ENCODE results near the gene SV2B. TPM values are rescaled to one million over a fixed set of nuclear protein-coding genes. Genes with fewer than 3 reads are reported as not detected.

SV2B gene
- total RNA-seq, 1 experiment from 2014 or later = 1.4 TPM

DNA sequence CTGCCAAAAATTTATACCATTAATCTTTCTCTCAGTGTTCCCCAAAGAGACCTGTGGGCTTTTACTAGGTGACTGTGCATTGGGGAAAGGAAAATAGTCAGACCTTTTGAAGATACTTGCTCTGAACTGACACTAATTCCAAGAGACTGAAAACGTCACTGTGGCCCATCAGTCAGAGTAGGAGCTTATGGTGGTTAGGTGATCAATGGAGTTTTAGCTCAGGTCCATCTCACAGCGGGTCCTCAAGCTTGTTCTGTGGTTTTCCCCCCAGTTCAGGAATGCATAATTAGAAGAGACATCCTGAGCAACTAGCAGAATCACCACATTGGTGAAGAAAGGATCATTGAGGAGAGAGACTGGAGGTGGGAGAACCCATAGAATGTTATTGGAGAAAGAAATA lies 134.7 kb downstream of the SV2B start:
- no peak overlapping the region for H3K27ac Mint-ChIP-seq
- H3K9me3 Mint-ChIP-seq = peaks cover 4% of the 10 kb centered on the region
- ChIA-PET POLR2A (no interaction called here), CTCF (interaction anchor here (0.7 to 1.9 kb wide), 10 partner anchors 10 to 185 kb away, joined by 3 to 15 read pairs (median 7); partner anchors contain the start of gene SV2B)
- TF ChIP-seq SMAD4 (CRISPR knock-in tag; IDR thresholded peaks at IDR 0.05) (no peak), ESRRA (CRISPR knock-in tag; IDR thresholded peaks at IDR 0.05; ENCODE audit: borderline replicate concordance) (no peak), SP1 (CRISPR knock-in tag; conservative IDR thresholded peaks at IDR 0.05) (no peak), HMGA2 (CRISPR knock-in tag; IDR thresholded peaks at IDR 0.05) (no peak), GABPB1 (CRISPR knock-in tag; IDR thresholded peaks at IDR 0.05) (no peak), FOXJ3 (CRISPR knock-in tag; IDR thresholded peaks at IDR 0.05; ENCODE audit: borderline replicate concordance) (no peak), NR1H2 (CRISPR knock-in tag; IDR thresholded peaks at IDR 0.05) (no peak), AFF4 (CRISPR knock-in tag; IDR thresholded peaks at IDR 0.05; ENCODE audit: borderline replicate concordance) (no peak), ZNF138 (CRISPR knock-in tag; conservative IDR thresholded peaks at IDR 0.05) (no peak), IRF2 (CRISPR knock-in tag; IDR thresholded peaks at IDR 0.05; ENCODE audit: borderline replicate concordance, low read depth) (no peak), E2F1 (CRISPR knock-in tag; IDR thresholded peaks at IDR 0.05) (no peak), ZBTB21 (CRISPR knock-in tag; IDR thresholded peaks at IDR 0.05; ENCODE audit: borderline replicate concordance) (no peak)
- TF ChIP-seq, protein P1, sequence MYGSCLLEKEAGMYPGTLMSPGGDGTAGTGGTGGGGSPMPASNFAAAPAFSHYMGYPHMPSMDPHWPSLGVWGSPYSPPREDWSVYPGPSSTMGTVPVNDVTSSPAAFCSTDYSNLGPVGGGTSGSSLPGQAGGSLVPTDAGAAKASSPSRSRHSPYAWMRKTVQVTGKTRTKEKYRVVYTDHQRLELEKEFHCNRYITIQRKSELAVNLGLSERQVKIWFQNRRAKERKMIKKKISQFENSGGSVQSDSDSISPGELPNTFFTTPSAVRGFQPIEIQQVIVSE (CRISPR knock-in tag; IDR thresholded peaks at IDR 0.05; ENCODE audit: borderline replicate concordance) = no peak
- H3K27me3 Mint-ChIP-seq (ENCODE audit: low read depth) = no peaks in the 10 kb centered on the region
- DNase-seq (ENCODE audit: low spot score) (no peak), ATAC-seq (no peak)
- no peak overlapping the region for H3K4me3 Mint-ChIP-seq
- no peaks in the 10 kb centered on the region for H3K4me1 Mint-ChIP-seq
- H3K36me3 Mint-ChIP-seq = no peaks in the 10 kb centered on the region

DNA sequence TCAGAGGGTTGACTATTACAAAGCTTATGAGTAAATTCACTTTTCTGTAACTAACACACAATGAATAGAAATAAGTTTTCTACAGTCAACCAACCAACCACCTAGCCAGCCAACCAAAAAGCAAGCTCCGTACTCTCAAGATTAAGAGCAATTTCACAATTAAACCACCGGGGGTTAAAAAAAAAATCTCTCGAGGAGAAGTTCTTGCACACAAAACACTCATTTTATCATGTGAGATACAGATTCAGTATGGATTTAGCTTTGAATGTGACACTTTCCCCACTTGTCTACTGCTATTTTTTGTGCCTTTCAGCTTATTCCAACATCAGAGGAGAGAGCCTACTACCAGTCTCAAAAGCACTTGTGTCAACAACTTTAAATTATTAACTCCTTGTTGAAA lies 135.3 kb downstream of the SV2B start:
- Mint-ChIP-seq H3K27me3 (ENCODE audit: low read depth) (no peaks in the 10 kb centered on the region), H3K4me3 (no peak overlapping the region), H3K36me3 (no peaks in the 10 kb centered on the region), H3K27ac (no peak overlapping the region), H3K9me3 (peaks cover 4% of the 10 kb centered on the region), H3K4me1 (no peaks in the 10 kb centered on the region)
- no peak for DNase-seq (ENCODE audit: low spot score)
- ChIA-PET CTCF (interaction anchor here (0.7 to 1.9 kb wide), 11 partner anchors 11 to 300 kb away, joined by 3 to 15 read pairs (median 7); partner anchors contain the start of genes SV2B and UNC45A), POLR2A (no interaction called here)
- ATAC-seq = no peak
- TF ChIP-seq ZNF671 (CRISPR knock-in tag; IDR thresholded peaks at IDR 0.05) = no peak
- no peak for TF ChIP-seq ATF3 (CRISPR knock-in tag; conservative IDR thresholded peaks at IDR 0.05)
- TF ChIP-seq EMX1 (CRISPR knock-in tag; IDR thresholded peaks at IDR 0.05) = no peak
- TF ChIP-seq, protein P2, sequence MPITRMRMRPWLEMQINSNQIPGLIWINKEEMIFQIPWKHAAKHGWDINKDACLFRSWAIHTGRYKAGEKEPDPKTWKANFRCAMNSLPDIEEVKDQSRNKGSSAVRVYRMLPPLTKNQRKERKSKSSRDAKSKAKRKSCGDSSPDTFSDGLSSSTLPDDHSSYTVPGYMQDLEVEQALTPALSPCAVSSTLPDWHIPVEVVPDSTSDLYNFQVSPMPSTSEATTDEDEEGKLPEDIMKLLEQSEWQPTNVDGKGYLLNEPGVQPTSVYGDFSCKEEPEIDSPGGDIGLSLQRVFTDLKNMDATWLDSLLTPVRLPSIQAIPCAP (CRISPR knock-in tag; IDR thresholded peaks at IDR 0.05) = no peak
- TF ChIP-seq FOXJ3 (CRISPR knock-in tag; IDR thresholded peaks at IDR 0.05; ENCODE audit: borderline replicate concordance) = no peak
- TF ChIP-seq ZMAT4 (CRISPR knock-in tag; IDR thresholded peaks at IDR 0.05) = no peak
- TF ChIP-seq, protein P3, sequence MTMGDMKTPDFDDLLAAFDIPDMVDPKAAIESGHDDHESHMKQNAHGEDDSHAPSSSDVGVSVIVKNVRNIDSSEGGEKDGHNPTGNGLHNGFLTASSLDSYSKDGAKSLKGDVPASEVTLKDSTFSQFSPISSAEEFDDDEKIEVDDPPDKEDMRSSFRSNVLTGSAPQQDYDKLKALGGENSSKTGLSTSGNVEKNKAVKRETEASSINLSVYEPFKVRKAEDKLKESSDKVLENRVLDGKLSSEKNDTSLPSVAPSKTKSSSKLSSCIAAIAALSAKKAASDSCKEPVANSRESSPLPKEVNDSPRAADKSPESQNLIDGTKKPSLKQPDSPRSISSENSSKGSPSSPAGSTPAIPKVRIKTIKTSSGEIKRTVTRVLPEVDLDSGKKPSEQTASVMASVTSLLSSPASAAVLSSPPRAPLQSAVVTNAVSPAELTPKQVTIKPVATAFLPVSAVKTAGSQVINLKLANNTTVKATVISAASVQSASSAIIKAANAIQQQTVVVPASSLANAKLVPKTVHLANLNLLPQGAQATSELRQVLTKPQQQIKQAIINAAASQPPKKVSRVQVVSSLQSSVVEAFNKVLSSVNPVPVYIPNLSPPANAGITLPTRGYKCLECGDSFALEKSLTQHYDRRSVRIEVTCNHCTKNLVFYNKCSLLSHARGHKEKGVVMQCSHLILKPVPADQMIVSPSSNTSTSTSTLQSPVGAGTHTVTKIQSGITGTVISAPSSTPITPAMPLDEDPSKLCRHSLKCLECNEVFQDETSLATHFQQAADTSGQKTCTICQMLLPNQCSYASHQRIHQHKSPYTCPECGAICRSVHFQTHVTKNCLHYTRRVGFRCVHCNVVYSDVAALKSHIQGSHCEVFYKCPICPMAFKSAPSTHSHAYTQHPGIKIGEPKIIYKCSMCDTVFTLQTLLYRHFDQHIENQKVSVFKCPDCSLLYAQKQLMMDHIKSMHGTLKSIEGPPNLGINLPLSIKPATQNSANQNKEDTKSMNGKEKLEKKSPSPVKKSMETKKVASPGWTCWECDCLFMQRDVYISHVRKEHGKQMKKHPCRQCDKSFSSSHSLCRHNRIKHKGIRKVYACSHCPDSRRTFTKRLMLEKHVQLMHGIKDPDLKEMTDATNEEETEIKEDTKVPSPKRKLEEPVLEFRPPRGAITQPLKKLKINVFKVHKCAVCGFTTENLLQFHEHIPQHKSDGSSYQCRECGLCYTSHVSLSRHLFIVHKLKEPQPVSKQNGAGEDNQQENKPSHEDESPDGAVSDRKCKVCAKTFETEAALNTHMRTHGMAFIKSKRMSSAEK (CRISPR knock-in tag; IDR thresholded peaks at IDR 0.05; ENCODE audit: borderline replicate concordance) = no peak
- no peak for TF ChIP-seq TEAD1 (CRISPR knock-in tag; IDR thresholded peaks at IDR 0.05)
- no peak for TF ChIP-seq ATF1 (CRISPR knock-in tag; IDR thresholded peaks at IDR 0.05)
- TF ChIP-seq PRRX2 (CRISPR knock-in tag; IDR thresholded peaks at IDR 0.05) = no peak
- TF ChIP-seq CREM (CRISPR knock-in tag; IDR thresholded peaks at IDR 0.05) = no peak
- TF ChIP-seq PREB (CRISPR knock-in tag; IDR thresholded peaks at IDR 0.05; ENCODE audit: borderline replicate concordance) = no peak

Data from WTC11 (cell line).